GM12878 (cell line): ENCODE measurements around the gene SUGP1. TPM values are rescaled to one million over a fixed set of nuclear protein-coding genes. Genes with fewer than 3 reads are reported as not detected.

Experiments used
- ATAC-seq: fragments of 200-7000 bp; cut with Tn5 transposase; 3 replicates; pipeline ENCODE4 v1.9.1; 2020; ENCODE audit warnings: mild to moderate bottlenecking, moderate library complexity
- BruUV-seq: library from RNA; stranded (reverse); fragments of 400-500 nt; replicated peaks from 2 replicates; lab custom pipeline; 2021; lab: Mats Ljungman, UMichigan
- CTCF ChIA-PET: fragments of 300-600 bp; sonication (Branson Sonifier 250); formaldehyde crosslinking; extraction: SDS; loops from one replicate; lab custom pipeline; 2021; ENCODE audit warnings: inconsistent platforms; lab: Yijun Ruan, JAX
- POLR2A ChIA-PET: fragments of 350-600 bp; formaldehyde crosslinking; extraction: SDS; loops from one replicate; lab custom pipeline; 2021; ENCODE audit warnings: inconsistent platforms; lab: Charles Lee
- RAD21 ChIA-PET: fragments of 300-600 bp; sonication (Branson Sonifier 250); formaldehyde crosslinking; loops from one replicate; lab custom pipeline; 2023; ENCODE audit warnings: antibody characterized with exemption; ENCODE audit not compliant: unreplicated experiment; lab: Charles Lee
- SMC1A ChIA-PET: fragments of 300-600 bp; sonication (Branson Sonifier 250); formaldehyde crosslinking; loops from one replicate; lab custom pipeline; 2023; ENCODE audit not compliant: unreplicated experiment, uncharacterized antibody; lab: Charles Lee
- DNase-seq: peaks from one replicate; pipeline ENCODE4 v3.0.0-alpha.2; 2011; ENCODE audit warnings: low read depth, low spot score
- FAIRE-seq: peaks from 3 replicates; lab custom pipeline; 2011; peaks lifted over from hg19 to GRCh38; lab: Jason Lieb, UNC
- H2AFZ ChIP-seq: 2 replicates; pipeline ENCODE4 v1.6.0; 2011; ENCODE audit warnings: low read depth, low read length, control low read depth; ENCODE audit not compliant: control insufficient read depth
- H3K27ac ChIP-seq: 2 replicates; pipeline ENCODE4 v1.5.1; 2011; ENCODE audit warnings: control low read depth; ENCODE audit not compliant: control insufficient read depth, insufficient read depth
- H3K27me3 ChIP-seq, 2 experiments: replicated peaks in 1 of 2; 2 replicates each; pipeline versions ENCODE4 v1.6.0 to v1.6.1; 2011; ENCODE audit warnings: low read length in 1 of 2; ENCODE audit not compliant: control insufficient read depth in 2 of 2, insufficient read depth in 2 of 2
- H3K36me3 ChIP-seq, 2 experiments: 2 replicates each; pipeline ENCODE4 v1.5.1; 2011; ENCODE audit warnings: low read length in 1 of 2; ENCODE audit not compliant: control insufficient read depth in 2 of 2, insufficient read depth in 2 of 2
- H3K4me1 ChIP-seq: 2 replicates; pipeline ENCODE4 v1.6.1; 2011; ENCODE audit warnings: mild to moderate bottlenecking, low read length, moderate library complexity, mixed read lengths; ENCODE audit not compliant: control insufficient read depth, insufficient read depth
- H3K4me2 ChIP-seq: 2 replicates; pipeline ENCODE4 v1.6.0; 2011; ENCODE audit warnings: control low read depth; ENCODE audit not compliant: control insufficient read depth, insufficient read depth
- H3K4me3 ChIP-seq: fragments of 200-600 bp; sonication (generic); 2 replicates; pipeline ENCODE4 v1.5.1; 2016
- H3K79me2 ChIP-seq: 2 replicates; pipeline ENCODE4 v1.6.0; 2011; ENCODE audit warnings: low read length; ENCODE audit not compliant: control insufficient read depth, insufficient read depth
- H3K9ac ChIP-seq: 2 replicates; pipeline ENCODE4 v1.8.0; 2011; ENCODE audit warnings: low read length, control low read depth, mixed read lengths; ENCODE audit not compliant: control insufficient read depth, insufficient read depth
- H3K9me3 ChIP-seq: replicated peaks from 3 replicates; pipeline ENCODE4 v1.5.1; 2011; ENCODE audit warnings: mild to moderate bottlenecking, low read length; ENCODE audit not compliant: control insufficient read depth, insufficient read depth
- H4K20me1 ChIP-seq: 2 replicates; pipeline ENCODE4 v1.6.0; 2011; ENCODE audit not compliant: control insufficient read depth, insufficient read depth
- ATF3 ChIP-seq: IDR thresholded peaks from 2 replicates; pipeline ENCODE4 v1.6.1; 2011; ENCODE audit warnings: low read depth, mild to moderate bottlenecking, low read length, moderate library complexity, borderline replicate concordance; ENCODE audit errors: extremely low read depth
- CHD4 ChIP-seq: fragments of 200-600 bp; sonication (generic); IDR thresholded peaks from 2 replicates; pipeline ENCODE4 v1.6.1; 2016; ENCODE audit warnings: mild to moderate bottlenecking
- CTCF ChIP-seq, 3 experiments: IDR thresholded peaks in 2 of 3; conservative IDR thresholded peaks in 1 of 3; 2 replicates each; pipeline ENCODE4 v1.5.1; 2011; ENCODE audit warnings: low read depth in 3 of 3, low read length in 3 of 3, mild to moderate bottlenecking in 3 of 3, control low read depth in 2 of 3, moderate library complexity in 2 of 3, inconsistent platforms in 1 of 3, mixed read lengths in 1 of 3; ENCODE audit not compliant: control insufficient read depth in 2 of 3, insufficient read depth in 1 of 3; ENCODE audit errors: extremely low read depth in 1 of 3
- E2F8 ChIP-seq: fragments of 450-650 bp; IDR thresholded peaks from 2 replicates; pipeline ENCODE4 v1.6.1; 2018; ENCODE audit warnings: mild to moderate bottlenecking, low read depth, moderate library complexity; ENCODE audit not compliant: partially characterized antibody
- ELK1 ChIP-seq: IDR thresholded peaks from 2 replicates; pipeline ENCODE4 v1.6.1; 2012; ENCODE audit warnings: low read depth, low read length, improper control_type of control experiment
- FOS ChIP-seq: IDR thresholded peaks from 3 replicates; pipeline ENCODE4 v1.6.1; 2011; ENCODE audit warnings: borderline replicate concordance; ENCODE audit not compliant: insufficient read length; ENCODE audit errors: extremely low read depth
- IKZF2 ChIP-seq, 2 experiments: fragments of 450-650 bp; IDR thresholded peaks; 2 replicates each; pipeline ENCODE4 v1.6.1; 2017; ENCODE audit warnings: mild to moderate bottlenecking in 2 of 2, moderate library complexity in 2 of 2
- NBN ChIP-seq: fragments of 450-650 bp; IDR thresholded peaks from 2 replicates; pipeline ENCODE4 v1.6.1; 2016
- PAX5 ChIP-seq: IDR thresholded peaks from 2 replicates; pipeline ENCODE4 v1.6.1; 2011; ENCODE audit warnings: low read depth, low read length, borderline replicate concordance
- RAD21 ChIP-seq: IDR thresholded peaks from 2 replicates; pipeline ENCODE4 v1.6.1; 2011; ENCODE audit warnings: mild to moderate bottlenecking, low read depth, low read length, moderate library complexity; ENCODE audit not compliant: insufficient read depth
- RAD51 ChIP-seq: fragments of 450-650 bp; IDR thresholded peaks from 2 replicates; pipeline ENCODE4 v1.6.1; 2016; ENCODE audit warnings: moderate library complexity, mild to moderate bottlenecking, inconsistent platforms
- SP1 ChIP-seq: IDR thresholded peaks from one replicate; pipeline ENCODE4 v1.6.1; 2011; ENCODE audit warnings: low read depth, low read length
- SRF ChIP-seq, 2 experiments: IDR thresholded peaks; 2 replicates each; pipeline ENCODE4 v1.6.1; 2011; ENCODE audit warnings: low read depth in 2 of 2, low read length in 2 of 2, mild to moderate bottlenecking in 1 of 2, moderate library complexity in 1 of 2
- SUZ12 ChIP-seq: fragments of 200-600 bp; sonication (generic); IDR thresholded peaks from one replicate; pipeline ENCODE4 v1.6.1; 2018; ENCODE audit warnings: antibody characterized with exemption, mild to moderate bottlenecking; ENCODE audit not compliant: unreplicated experiment
- TAF1 ChIP-seq: IDR thresholded peaks from 2 replicates; pipeline ENCODE4 v1.6.1; 2011; ENCODE audit warnings: mild to moderate bottlenecking, low read depth, low read length, borderline replicate concordance
- ZBED1 ChIP-seq: IDR thresholded peaks from 2 replicates; pipeline ENCODE4 v1.6.1; 2016; ENCODE audit warnings: borderline replicate concordance
- WGBS: methylation state at CpG from one replicate; pipeline ENCODE4 v1.1.6; 2016; ENCODE audit warnings: low lambda C conversion rate; ENCODE audit not compliant: insufficient replicate concordance, insufficient coverage; ENCODE audit errors: missing lambda C conversion rate; 5-methylcytosine and 5-hydroxymethylcytosine counted together
- in situ Hi-C: fragments of 300-500 bp; cut with MboI; formaldehyde crosslinking; loops from 9 replicates; pipeline ENCODE4 v1.14.3; 2018; ENCODE audit warnings: mixed read lengths
- intact Hi-C: fragments of 100-400 bp; cut with micrococcal nuclease; formaldehyde crosslinking; loops from one replicate; pipeline ENCODE4 v1.14.2; 2022; ENCODE audit not compliant: unreplicated experiment
- polyA plus RNA-seq, 11 experiments: library from polyadenylated mRNA; depleted of rRNA in 4 of 11; unstranded in 6 of 11; stranded (reverse) in 5 of 11; fragments of >200 nt; fragmentation: Nextera tagmentation in 4 of 11; fragmentation: Illumina TruSeq in 1 of 11; extraction: Ambion mirVana in 4 of 11; extraction: Trizol in 1 of 11; gene quantifications; 1 replicate in 1 of 11; 2 replicates in 10 of 11; pipeline versions ENCODE4 v1.2.1 to v1.2.3, GENCODE V29; 2011 to 2016; ENCODE audit warnings: inconsistent platforms in 2 of 11, missing spikeins in 2 of 11, low read depth in 1 of 11
- total RNA-seq, 4 experiments: library from RNA; depleted of rRNA in 3 of 4; stranded (reverse); fragments of >200 nt in 3 of 4; fragmentation: Illumina TruSeq in 1 of 4; extraction: Trizol in 1 of 4; gene quantifications; 2 replicates each; pipeline versions ENCODE4 v1.2.1 to v1.2.3, GENCODE V29; 2013 to 2021
- TF ChIP-seq, protein P1 (sequence below): IDR thresholded peaks from 2 replicates; pipeline ENCODE4 v1.6.1; 2012; ENCODE audit warnings: low read depth, low read length, improper control_type of control experiment

Gene SUGP1
- total and polyA plus RNA-seq, 10 of the 15 experiments (the other 5 are each of a cell fraction or from before 2014, with no cell fraction given): 1.6 to 70.2 (median 38.4) TPM

DNA sequence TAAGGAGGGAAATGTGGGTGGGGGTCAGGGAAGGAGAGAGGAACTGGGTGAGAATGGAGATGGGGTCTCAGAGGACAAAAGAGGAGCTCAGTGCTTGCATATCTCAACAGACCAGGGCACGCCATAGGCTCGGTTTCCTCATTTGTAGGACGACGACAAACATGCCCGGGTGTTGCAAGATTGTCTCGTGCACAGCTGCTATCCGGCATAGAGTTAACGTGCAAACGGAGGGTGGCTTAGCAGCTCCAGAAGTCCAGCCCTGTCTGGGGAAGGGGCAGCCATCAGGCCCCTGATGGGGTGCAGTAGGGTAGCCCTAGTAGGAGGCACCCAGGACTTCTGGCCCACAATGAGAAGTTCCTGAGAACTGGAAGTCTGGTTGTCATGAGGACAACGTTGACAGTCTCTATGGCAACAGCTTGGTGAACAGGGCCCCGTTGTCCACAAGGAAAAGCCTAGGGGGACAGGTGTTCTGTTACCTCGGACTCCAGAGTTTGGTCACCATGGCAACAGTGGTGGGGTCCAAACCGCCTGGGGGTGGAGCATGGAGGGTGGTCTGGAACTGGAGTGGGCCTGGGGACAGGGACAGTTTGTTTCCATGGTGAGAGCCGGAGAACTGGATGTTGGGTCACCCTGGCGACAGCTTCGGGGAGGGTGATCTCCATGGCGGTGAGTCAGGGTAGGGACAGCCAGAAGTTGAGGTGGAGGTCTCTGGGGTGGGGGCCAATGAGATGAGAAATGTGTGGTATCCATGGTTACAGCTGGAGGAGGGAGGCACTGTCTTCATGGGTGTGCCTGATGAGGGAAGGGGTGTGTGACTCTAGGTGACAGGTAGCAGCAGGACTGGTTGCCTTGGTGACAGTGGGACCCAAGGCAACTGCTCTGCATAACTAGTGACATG, 64.0 kb downstream of the SUGP1 start:
- BruUV-seq: no TSS peak
- H3K4me2 ChIP-seq: no peak overlapping the region
- no peaks in the 10 kb centered on the region for H4K20me1 ChIP-seq
- no peaks in the 10 kb centered on the region; the same call in 2 of the 3 replicates for H3K9me3 ChIP-seq
- ChIA-PET SMC1A (no interaction called here), CTCF (no interaction called here), RAD21 (no interaction called here), POLR2A (interaction anchor here (0.6 kb wide), 1 partner anchor 381 kb away, joined by 4 read pairs; no protein-coding TSS in a partner anchor)
- no peaks in the 10 kb centered on the region for H3K36me3 ChIP-seq
- FAIRE-seq: no peak
- no peak overlapping the region for H3K4me3 ChIP-seq
- no peak for DNase-seq
- no peak overlapping the region for H3K9ac ChIP-seq
- H3K27ac ChIP-seq: no peak overlapping the region
- 55% methylated on average over 17 of the region's 17 CpGs for WGBS
- H3K4me1 ChIP-seq: no peaks in the 10 kb centered on the region
- ATAC-seq: no peak
- H2AFZ ChIP-seq: no peak overlapping the region
- in situ Hi-C loops (no loop called here), intact Hi-C loops (no loop called here)
- no peaks in the 10 kb centered on the region for H3K79me2 ChIP-seq
- H3K27me3 ChIP-seq: no peaks in the 10 kb centered on the region
- TF ChIP-seq NBN: no peak
- no peak for TF ChIP-seq ELK1
- TF ChIP-seq FOS: no peak
- TF ChIP-seq CTCF (IDR thresholded peaks at IDR 0.05 in 2 of 3, conservative IDR thresholded peaks at IDR 0.05 in 1 of 3; ENCODE audit: control insufficient read depth in 2 of 3, extremely low read depth in 1 of 3, insufficient read depth in 1 of 3, low read depth in 3 of 3, low read length in 3 of 3): no peak
- TF ChIP-seq SUZ12: no peak
- TF ChIP-seq RAD51: no peak
- no peak for TF ChIP-seq SP1
- no peak for TF ChIP-seq ATF3
- no peak for TF ChIP-seq TAF1
- TF ChIP-seq CHD4: no peak
- no peak for TF ChIP-seq PAX5
- no peak for TF ChIP-seq ZBED1
- no peak for TF ChIP-seq SRF (IDR thresholded peaks at IDR 0.05; ENCODE audit: low read depth in 2 of 2, low read length in 2 of 2)
- TF ChIP-seq RAD21: no peak
- no peak for TF ChIP-seq E2F8
- TF ChIP-seq, protein P1, sequence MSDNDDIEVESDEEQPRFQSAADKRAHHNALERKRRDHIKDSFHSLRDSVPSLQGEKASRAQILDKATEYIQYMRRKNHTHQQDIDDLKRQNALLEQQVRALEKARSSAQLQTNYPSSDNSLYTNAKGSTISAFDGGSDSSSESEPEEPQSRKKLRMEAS: no peak
- TF ChIP-seq IKZF2 (IDR thresholded peaks at IDR 0.05): no peak
